Progenitor cell of endocrine pancreas (in vitro differentiated cells): ENCODE results near the gene SEH1L. TPM values are rescaled to one million over a fixed set of nuclear protein-coding genes. Genes with fewer than 3 reads are reported as not detected.
A peak's percentile ranks its signal among the peaks of the same experiment; 100 is the strongest.

Experiments used
- DNase-seq: peaks from one replicate; pipeline ENCODE4 v3.0.0; 2021; ENCODE audit warnings: low spot score; ENCODE audit not compliant: unreplicated experiment
- H3K27ac Mint-ChIP-seq: 2 replicates; pipeline ENCODE4 v1.8.0; 2021; ENCODE audit warnings: mild to moderate bottlenecking, moderate library complexity, mixed read lengths
- H3K27me3 Mint-ChIP-seq: 2 replicates; pipeline ENCODE4 v1.8.0; 2021; ENCODE audit warnings: mixed read lengths
- H3K36me3 Mint-ChIP-seq: 2 replicates; pipeline ENCODE4 v1.8.0; 2022; ENCODE audit warnings: mixed read lengths; ENCODE audit not compliant: insufficient read depth
- H3K4me1 Mint-ChIP-seq: 2 replicates; pipeline ENCODE4 v1.8.0; 2021; ENCODE audit warnings: low read depth, mixed read lengths
- H3K4me3 Mint-ChIP-seq: 2 replicates; pipeline ENCODE4 v1.8.0; 2021; ENCODE audit warnings: low read depth, mild to moderate bottlenecking, moderate library complexity, mixed read lengths
- H3K9me3 Mint-ChIP-seq: 2 replicates; pipeline ENCODE4 v1.8.0; 2021; ENCODE audit warnings: low read depth, mixed read lengths
- CTCF ChIP-seq: fragments of 200-600 bp; sonication (generic); IDR thresholded peaks from one replicate; pipeline ENCODE4 v1.5.0; 2021; ENCODE audit warnings: antibody characterized with exemption, mild to moderate bottlenecking; ENCODE audit not compliant: unreplicated experiment
- total RNA-seq: library from RNA; stranded (reverse); gene quantifications from 2 replicates; pipeline ENCODE4 v1.2.1, GENCODE V29; 2021

The SEH1L gene
- total RNA-seq, 1 donor from 2014 or later = 43.3 TPM

- TF ChIP-seq CTCF = no peak
- no peak for DNase-seq
- Mint-ChIP-seq H3K27me3 (peaks cover 8% of the 10 kb centered on the region), H3K27ac (no peak overlapping the region), H3K4me3 (no peak overlapping the region), H3K36me3 (no peaks in the 10 kb centered on the region), H3K4me1 (peaks cover 4% of the 10 kb centered on the region), H3K9me3 (no peaks in the 10 kb centered on the region)
These were observed 17.4 kb upstream of the SEH1L start for GRCh38 chr18:12930376-12930775.

GRCh38 chr18:12930908-12931307, 16.9 kb upstream of the SEH1L start:
- Mint-ChIP-seq H3K9me3 (no peaks in the 10 kb centered on the region), H3K4me3 (no peak overlapping the region), H3K4me1 (peaks cover 4% of the 10 kb centered on the region), H3K36me3 (no peaks in the 10 kb centered on the region), H3K27ac (no peak overlapping the region), H3K27me3 (peaks cover 8% of the 10 kb centered on the region)
- TF ChIP-seq CTCF = no peak
- DNase-seq = no peak

- peaks cover 8% of the 10 kb centered on the region for H3K27me3 Mint-ChIP-seq
- no peaks in the 10 kb centered on the region for H3K36me3 Mint-ChIP-seq
- H3K9me3 Mint-ChIP-seq = no peaks in the 10 kb centered on the region
- TF ChIP-seq CTCF = no peak
- H3K27ac Mint-ChIP-seq = no peak overlapping the region
- no peak for DNase-seq
- H3K4me1 Mint-ChIP-seq = peaks cover 4% of the 10 kb centered on the region
- no peak overlapping the region for H3K4me3 Mint-ChIP-seq
These were observed 14.5 kb upstream of the SEH1L start for GRCh38 chr18:12933327-12933726.

GRCh38 chr18:12934454-12935071, 13.2 kb upstream of the SEH1L start:
- H3K36me3 Mint-ChIP-seq = no peaks in the 10 kb centered on the region
- H3K27ac Mint-ChIP-seq = no peak overlapping the region
- H3K27me3 Mint-ChIP-seq = peaks cover 8% of the 10 kb centered on the region
- peak; percentile 71 for DNase-seq
- peak; percentile 90 for TF ChIP-seq CTCF
- no peaks in the 10 kb centered on the region for H3K9me3 Mint-ChIP-seq
- peaks cover 4% of the 10 kb centered on the region for H3K4me1 Mint-ChIP-seq
- no peak overlapping the region for H3K4me3 Mint-ChIP-seq

GRCh38 chr18:12939162-12939561, 8.6 kb upstream of the SEH1L start:
- H3K4me1 Mint-ChIP-seq = peaks cover 2% of the 10 kb centered on the region
- no peak overlapping the region for H3K27ac Mint-ChIP-seq
- H3K36me3 Mint-ChIP-seq = no peaks in the 10 kb centered on the region
- no peaks in the 10 kb centered on the region for H3K9me3 Mint-ChIP-seq
- no peak overlapping the region for H3K4me3 Mint-ChIP-seq
- peaks cover 3% of the 10 kb centered on the region for H3K27me3 Mint-ChIP-seq
- TF ChIP-seq CTCF = no peak
- DNase-seq = no peak
